D721Med (cell line): Measurements from ENCODE around the gene TAS2R60.
"Not testable (repeated sequence)": the region's sequence is repeated elsewhere in the genome, so short reads cannot be mapped to it uniquely, and the experiment has no call there.

ENCODE experiments used
- DNase-seq: peaks from one replicate; pipeline ENCODE4 v3.0.0; 2011; ENCODE audit warnings: low spot score; ENCODE audit not compliant: insufficient read length
- FAIRE-seq: peaks from 2 replicates; lab custom pipeline; 2011; peaks lifted over from hg19 to GRCh38; lab: Jason Lieb, UNC
- CTCF ChIP-seq: IDR thresholded peaks from 2 replicates; pipeline ENCODE4 v1.5.1; 2012; ENCODE audit warnings: mild to moderate bottlenecking, control low read depth; ENCODE audit not compliant: insufficient read depth; ENCODE audit errors: missing control alignments

TAS2R60 gene

DNA sequence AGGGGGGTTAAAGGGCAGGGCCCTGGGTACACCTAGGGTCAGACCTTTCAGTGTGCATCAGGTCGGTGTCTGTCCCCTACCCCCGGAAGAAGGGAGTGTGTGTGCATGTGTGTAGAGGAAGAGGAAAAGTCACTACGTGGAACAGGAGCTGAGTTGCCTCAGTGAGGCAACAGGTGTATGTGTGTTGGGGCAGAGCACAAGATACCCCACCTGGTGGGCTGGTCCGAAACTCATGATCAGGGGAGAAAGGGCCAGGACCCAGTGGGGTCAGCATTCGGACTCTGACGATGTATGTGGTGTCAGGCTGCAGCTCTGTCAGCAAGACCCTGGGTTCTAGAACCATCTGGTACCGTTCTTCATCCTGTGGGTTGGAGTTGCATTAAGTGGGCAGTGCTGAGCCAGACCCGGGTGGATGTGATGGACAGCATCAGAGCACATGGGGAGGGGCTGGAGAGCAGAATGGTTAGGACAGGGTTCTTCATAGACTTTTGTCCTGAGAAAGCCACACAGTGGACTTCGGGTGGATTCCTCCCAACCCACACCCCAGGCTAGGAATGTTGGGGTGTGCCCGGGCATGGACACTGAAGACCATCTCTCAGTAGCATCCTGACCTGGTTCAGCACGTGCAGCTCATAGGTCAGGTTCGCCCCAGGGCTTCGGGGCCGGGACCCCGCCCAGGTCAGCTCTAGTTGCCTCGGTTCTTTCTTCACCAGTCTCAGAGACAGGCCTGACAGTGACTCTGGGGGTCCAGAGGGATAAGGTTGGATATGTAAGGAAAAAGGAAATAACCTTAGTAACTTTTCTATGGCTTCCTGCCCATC is 45.3 kb upstream of the TAS2R60 start:
- FAIRE-seq = no peak
- TF ChIP-seq CTCF = no peak
- no peak for DNase-seq

DNA sequence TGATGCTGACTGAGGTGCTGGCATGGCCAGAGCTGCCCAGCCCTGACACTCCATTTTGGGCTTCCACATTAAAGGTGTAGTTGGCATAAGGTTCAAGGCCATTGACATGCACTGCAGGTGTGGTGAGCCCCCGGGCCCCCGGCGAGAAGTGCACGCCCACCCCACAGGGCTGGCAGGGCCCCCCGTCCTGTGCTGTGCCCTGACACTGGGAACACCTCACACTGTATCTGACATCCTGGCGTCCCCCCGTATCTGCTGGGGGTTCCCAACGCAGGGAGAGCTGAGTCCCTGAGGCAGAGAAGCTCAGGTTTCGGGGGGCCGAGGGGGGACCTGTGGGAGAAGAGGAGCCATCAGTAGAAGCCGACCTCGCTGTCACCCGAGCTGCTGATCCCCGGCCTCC is 44.6 kb upstream of the TAS2R60 start:
- no peak for TF ChIP-seq CTCF
- FAIRE-seq (no peak), DNase-seq (no peak)

- DNase-seq (no peak), FAIRE-seq (no peak)
- TF ChIP-seq CTCF = no peak
Measured at GRCh38 chr7:143399151-143399550, 44.1 kb upstream of the TAS2R60 start.

DNA sequence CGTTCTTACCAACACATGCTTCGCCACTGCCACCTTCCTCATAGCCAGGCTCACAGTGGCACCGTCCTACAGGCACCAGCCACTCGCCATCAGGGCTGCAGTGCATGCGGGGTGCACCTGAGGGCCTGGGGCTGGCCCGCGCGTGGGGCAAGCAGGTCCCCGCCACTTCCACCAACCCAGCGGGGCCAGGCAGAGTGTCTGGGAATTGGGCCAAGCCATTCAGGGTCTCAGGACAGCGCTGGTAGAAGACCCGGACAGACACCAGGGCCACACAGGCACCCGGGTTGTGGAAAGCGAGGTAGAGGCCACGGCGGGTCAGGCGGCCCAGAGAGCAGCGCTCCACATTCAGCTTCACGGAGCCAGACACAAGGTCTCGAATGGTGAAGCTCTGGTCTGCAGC is 43.6 kb upstream of the TAS2R60 start:
- FAIRE-seq (no peak), DNase-seq (no peak)

GRCh38 chr7:143401265-143401664 is 42.0 kb upstream of the TAS2R60 start:
- DNase-seq (no peak), FAIRE-seq (no peak)
- no peak for TF ChIP-seq CTCF

More for the DNA sequence above, 43.6 kb upstream of the TAS2R60 start:
- TF ChIP-seq CTCF = no peak

- not testable (repeated sequence) for DNase-seq, FAIRE-seq
Measured at GRCh38 chr7:143402233-143402632, 41.0 kb upstream of the TAS2R60 start.

- FAIRE-seq (no peak), DNase-seq (no peak)
- TF ChIP-seq CTCF = no peak
Measured at GRCh38 chr7:143405173-143406001, 37.9 kb upstream of the TAS2R60 start.
